GM12873 (cell line): ENCODE measurements around the gene KRTAP3-1.
"Not testable (repeated sequence)": the region's sequence is repeated elsewhere in the genome, so short reads cannot be mapped to it uniquely, and the experiment has no call there.

Source experiments
- TF ChIP-seq, protein P1 (sequence below): IDR thresholded peaks from 2 replicates; pipeline ENCODE4 v1.5.1; 2012; ENCODE audit warnings: low read depth, mild to moderate bottlenecking, moderate library complexity, low read length, control low read depth; ENCODE audit not compliant: insufficient read depth; ENCODE audit errors: missing control alignments

Gene KRTAP3-1

GRCh38 chr17:41008811-41009210 is at the start of gene KRTAP3-1:
Gene KRTAP3-1 (minus strand): TSS chr17:41009128. CDS start chr17:41009074, 54 bp downstream.
- TF ChIP-seq, protein P1, sequence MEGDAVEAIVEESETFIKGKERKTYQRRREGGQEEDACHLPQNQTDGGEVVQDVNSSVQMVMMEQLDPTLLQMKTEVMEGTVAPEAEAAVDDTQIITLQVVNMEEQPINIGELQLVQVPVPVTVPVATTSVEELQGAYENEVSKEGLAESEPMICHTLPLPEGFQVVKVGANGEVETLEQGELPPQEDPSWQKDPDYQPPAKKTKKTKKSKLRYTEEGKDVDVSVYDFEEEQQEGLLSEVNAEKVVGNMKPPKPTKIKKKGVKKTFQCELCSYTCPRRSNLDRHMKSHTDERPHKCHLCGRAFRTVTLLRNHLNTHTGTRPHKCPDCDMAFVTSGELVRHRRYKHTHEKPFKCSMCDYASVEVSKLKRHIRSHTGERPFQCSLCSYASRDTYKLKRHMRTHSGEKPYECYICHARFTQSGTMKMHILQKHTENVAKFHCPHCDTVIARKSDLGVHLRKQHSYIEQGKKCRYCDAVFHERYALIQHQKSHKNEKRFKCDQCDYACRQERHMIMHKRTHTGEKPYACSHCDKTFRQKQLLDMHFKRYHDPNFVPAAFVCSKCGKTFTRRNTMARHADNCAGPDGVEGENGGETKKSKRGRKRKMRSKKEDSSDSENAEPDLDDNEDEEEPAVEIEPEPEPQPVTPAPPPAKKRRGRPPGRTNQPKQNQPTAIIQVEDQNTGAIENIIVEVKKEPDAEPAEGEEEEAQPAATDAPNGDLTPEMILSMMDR, result no peak

DNA sequence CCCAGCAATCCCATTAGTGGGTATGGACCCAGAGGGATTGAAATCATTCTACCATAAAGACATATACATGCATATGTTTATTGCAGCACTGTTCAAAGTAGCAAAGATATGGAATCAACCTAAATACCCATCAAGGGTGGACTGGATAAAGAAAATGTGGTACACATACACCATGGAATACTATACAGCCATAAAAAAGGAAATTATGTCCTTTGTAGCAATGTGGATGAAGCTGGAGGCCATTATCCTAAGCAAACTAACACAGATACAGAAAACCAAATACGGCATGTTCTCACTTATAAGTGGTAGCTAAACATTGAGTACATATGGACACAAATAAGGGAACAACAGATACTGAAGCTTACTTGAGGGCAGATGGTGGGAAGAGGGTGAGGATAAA is 48.6 kb upstream of the KRTAP3-1 start:
- TF ChIP-seq, protein P1, result no peak

- TF ChIP-seq, protein P1, result not testable (repeated sequence)
These were observed 46.2 kb upstream of the KRTAP3-1 start, which contains the start of gene KRTAP2-2 for GRCh38 chr17:41055130-41055529. Gene KRTAP2-2 (minus strand): TSS chr17:41055230. CDS start chr17:41055211, 19 bp downstream.

DNA sequence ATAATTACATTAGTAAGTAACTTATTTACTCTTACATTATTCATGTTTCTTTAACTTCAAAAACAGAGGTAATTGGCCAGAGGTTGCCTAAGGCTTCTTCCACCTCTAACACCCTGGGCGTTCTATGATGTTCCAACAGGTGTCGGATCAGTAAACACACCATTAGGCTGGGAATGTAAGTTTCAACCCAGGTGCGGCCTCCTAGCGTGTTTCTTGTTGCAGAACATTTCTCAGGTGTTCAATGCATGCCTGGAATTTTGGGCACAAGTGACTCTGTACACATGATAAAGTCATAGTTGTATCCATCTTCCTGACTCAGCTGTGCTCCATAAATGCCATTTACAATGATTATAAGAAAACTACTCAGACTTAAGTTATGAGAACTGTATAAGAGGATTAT is 45.1 kb upstream of the KRTAP3-1 start:
- TF ChIP-seq, protein P1, result no peak

- TF ChIP-seq, protein P1, result no peak
These were observed 43.6 kb upstream of the KRTAP3-1 start for GRCh38 chr17:41052566-41052965.

GRCh38 chr17:41049110-41049509 is 40.2 kb upstream of the KRTAP3-1 start:
- TF ChIP-seq, protein P1, result no peak

- TF ChIP-seq, protein P1, result no peak
These were observed 39.5 kb upstream of the KRTAP3-1 start for GRCh38 chr17:41048441-41048840.
